OCI-LY7 (cell line): Measurements from ENCODE around the gene CYB5R3.

Experiments
- CTCF ChIP-seq: fragments of 200-600 bp; sonication (generic); conservative IDR thresholded peaks from 2 replicates; pipeline ENCODE4 v1.5.1; 2014; ENCODE audit warnings: mild to moderate bottlenecking, antibody characterized with exemption, low read length, moderate library complexity, mixed read lengths
- EZH2phosphoT487 ChIP-seq: fragments of 200-600 bp; sonication (generic); IDR thresholded peaks from 2 replicates; pipeline ENCODE4 v1.6.1; 2018; ENCODE audit warnings: low read depth, borderline replicate concordance, mild to moderate bottlenecking, mixed run types, antibody characterized with exemption, low read length, moderate library complexity, mixed read lengths

DNA sequence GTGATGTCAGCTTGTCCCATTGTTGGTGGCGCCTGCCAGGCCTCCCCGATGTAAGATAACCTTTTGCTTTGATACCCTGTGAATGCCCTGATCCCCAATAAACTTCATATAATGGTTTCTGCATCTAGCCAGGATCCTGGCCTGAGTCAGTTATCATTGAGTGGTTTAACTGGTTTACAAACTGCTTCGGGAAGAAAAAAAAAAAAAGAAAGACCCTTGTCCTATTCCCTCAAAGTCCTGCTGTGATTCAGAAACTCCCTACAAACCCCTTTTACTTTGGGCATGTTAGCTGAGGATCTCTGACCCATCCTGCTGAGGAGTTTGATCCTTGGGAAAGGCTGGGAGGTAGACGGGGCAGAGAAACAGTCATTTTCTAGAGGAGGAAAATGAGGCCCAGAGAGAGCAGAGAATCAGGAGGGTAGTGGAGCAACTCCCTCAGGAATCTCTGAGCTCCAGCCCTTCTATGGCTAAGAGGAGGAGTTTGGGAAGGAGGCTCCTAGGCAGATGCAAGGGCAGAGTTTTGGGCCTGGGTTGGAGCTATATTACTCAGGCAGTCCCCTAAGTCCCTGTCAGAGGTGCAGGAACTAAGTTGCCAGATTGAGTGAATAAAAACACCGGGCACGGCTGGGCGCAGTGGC lies 5.4 kb upstream of the CYB5R3 start:
- TF ChIP-seq CTCF (no peak), EZH2phosphoT487 (no peak)
